Activated T-cell treated with anti-CD3 and anti-CD28 coated beads for 48 hours (primary cell): ENCODE results near the gene NFATC3.

Source experiments
- DNase-seq: peaks from one replicate; pipeline ENCODE4 v3.0.0-alpha.2; 2020; ENCODE audit warnings: low read depth

The NFATC3 gene

GRCh38 chr16:68190081-68190480 is 104.9 kb downstream of the NFATC3 start:
- no peak for DNase-seq

- DNase-seq, result no peak
Observed at GRCh38 chr16:68190736-68191510, 105.8 kb downstream of the NFATC3 start.

GRCh38 chr16:68194251-68194650 is 109.1 kb downstream of the NFATC3 start:
- no peak for DNase-seq

GRCh38 chr16:68197250-68197649 is 112.1 kb downstream of the NFATC3 start:
- no peak for DNase-seq

- DNase-seq, result no peak
Observed at GRCh38 chr16:68200088-68200783, 115.1 kb downstream of the NFATC3 start.

- DNase-seq, result no peak
Observed at GRCh38 chr16:68202091-68202519, 116.9 kb downstream of the NFATC3 start.

GRCh38 chr16:68206245-68206644 is 121.1 kb downstream of the NFATC3 start:
- no peak for DNase-seq

- DNase-seq, result no peak
Observed at GRCh38 chr16:68214726-68215125, 129.6 kb downstream of the NFATC3 start.

GRCh38 chr16:68215302-68215701 is 130.1 kb downstream of the NFATC3 start:
- DNase-seq, result no peak

GRCh38 chr16:68216240-68216639 is 131.1 kb downstream of the NFATC3 start:
- DNase-seq, result no peak

- no peak for DNase-seq
Observed at GRCh38 chr16:68217506-68217905, 132.3 kb downstream of the NFATC3 start.

GRCh38 chr16:68219725-68220351 is 134.7 kb downstream of the NFATC3 start:
- no peak for DNase-seq

GRCh38 chr16:68223072-68223471 is 137.9 kb downstream of the NFATC3 start:
- DNase-seq, result no peak

- no peak for DNase-seq
Observed at GRCh38 chr16:68226116-68226515, 140.9 kb downstream of the NFATC3 start.

GRCh38 chr16:68227183-68227793 is 142.1 kb downstream of the NFATC3 start:
- DNase-seq, result no peak

- no peak for DNase-seq
Observed at GRCh38 chr16:68227850-68228553, 142.8 kb downstream of the NFATC3 start.

GRCh38 chr16:68228652-68229051 is 143.5 kb downstream of the NFATC3 start:
- no peak for DNase-seq

- no peak for DNase-seq
Observed at GRCh38 chr16:68229431-68230175, 144.4 kb downstream of the NFATC3 start.

- DNase-seq, result no peak
Observed at GRCh38 chr16:68230176-68230571, 145.0 kb downstream of the NFATC3 start.

GRCh38 chr16:68230956-68231355 is 145.8 kb downstream of the NFATC3 start:
- no peak for DNase-seq
